Measurements from ENCODE around the gene PASK. TPM values are rescaled to one million over a fixed set of nuclear protein-coding genes. Genes with fewer than 3 reads are reported as not detected.
A peak's percentile ranks its signal among the peaks of the same experiment; 100 is the strongest.

PASK gene
- total RNA-seq, 2 experiments from 2014 or later: 71.3 to 74.8 TPM

- no peaks in the 10 kb centered on the region for H3K9me3 Mint-ChIP-seq
- CTCF ChIA-PET: interaction anchor here (1.2 kb wide), 1 partner anchor 116 kb away, joined by 4 read pairs; no protein-coding TSS in a partner anchor
- H3K4me3 Mint-ChIP-seq: no peak overlapping the region
- H3K4me1 Mint-ChIP-seq (ENCODE audit: low read depth): no peaks in the 10 kb centered on the region
- no peaks in the 10 kb centered on the region for H3K27me3 Mint-ChIP-seq
- POLR2A ChIA-PET: no interaction called here
- no peaks in the 10 kb centered on the region for H3K36me3 Mint-ChIP-seq (ENCODE audit: low read depth)
- no peak overlapping the region for H3K27ac Mint-ChIP-seq
- ATAC-seq (no peak), DNase-seq (no peak)
- TF ChIP-seq CTCF (IDR thresholded peaks at IDR 0.05): no peak
- intact Hi-C loops (cut with micrococcal nuclease): no loop called here
Observed at GRCh38 chr2:241194811-241195210, 45.5 kb upstream of the PASK start.

GRCh38 chr2:241193271-241193670 lies 44.0 kb upstream of the PASK start:
- CTCF ChIA-PET: no interaction called here
- intact Hi-C loops (cut with micrococcal nuclease): no loop called here
- Mint-ChIP-seq H3K9me3 (no peaks in the 10 kb centered on the region), H3K4me1 (ENCODE audit: low read depth) (no peaks in the 10 kb centered on the region), H3K36me3 (ENCODE audit: low read depth) (no peaks in the 10 kb centered on the region), H3K27ac (no peak overlapping the region), H3K4me3 (no peak overlapping the region), H3K27me3 (no peaks in the 10 kb centered on the region)
- POLR2A ChIA-PET: no interaction called here
- DNase-seq (no peak), ATAC-seq (no peak)
- no peak for TF ChIP-seq CTCF (IDR thresholded peaks at IDR 0.05)

- ChIA-PET CTCF (no interaction called here), POLR2A (no interaction called here)
- TF ChIP-seq CTCF (IDR thresholded peaks at IDR 0.05): no peak
- intact Hi-C loops (cut with micrococcal nuclease): no loop called here
- Mint-ChIP-seq H3K27me3 (no peaks in the 10 kb centered on the region), H3K4me3 (no peak overlapping the region), H3K36me3 (ENCODE audit: low read depth) (no peaks in the 10 kb centered on the region), H3K9me3 (no peaks in the 10 kb centered on the region), H3K4me1 (ENCODE audit: low read depth) (no peaks in the 10 kb centered on the region), H3K27ac (no peak overlapping the region)
- DNase-seq (no peak), ATAC-seq (no peak)
Observed at GRCh38 chr2:241191081-241191480, 41.8 kb upstream of the PASK start.

- POLR2A ChIA-PET: no interaction called here
- DNase-seq: no peak
Observed at GRCh38 chr2:241190291-241190981, 41.2 kb upstream of the PASK start.

GRCh38 chr2:241189856-241190201 lies 40.6 kb upstream of the PASK start:
- no peak for TF ChIP-seq CTCF (IDR thresholded peaks at IDR 0.05)
- ChIA-PET CTCF (no interaction called here), POLR2A (no interaction called here)
- H3K36me3 Mint-ChIP-seq (ENCODE audit: low read depth): no peaks in the 10 kb centered on the region
- no peaks in the 10 kb centered on the region for H3K9me3 Mint-ChIP-seq
- H3K4me3 Mint-ChIP-seq: no peak overlapping the region
- no peak overlapping the region for H3K27ac Mint-ChIP-seq
- intact Hi-C loops (cut with micrococcal nuclease): no loop called here
- H3K4me1 Mint-ChIP-seq (ENCODE audit: low read depth): no peaks in the 10 kb centered on the region
- no peak for DNase-seq
- no peaks in the 10 kb centered on the region for H3K27me3 Mint-ChIP-seq
- ATAC-seq: no peak

More at GRCh38 chr2:241190291-241190981, 41.2 kb upstream of the PASK start:
- TF ChIP-seq CTCF (IDR thresholded peaks at IDR 0.05): no peak
- Mint-ChIP-seq H3K27ac (no peak overlapping the region), H3K4me3 (no peak overlapping the region), H3K4me1 (ENCODE audit: low read depth) (no peaks in the 10 kb centered on the region), H3K27me3 (no peaks in the 10 kb centered on the region), H3K9me3 (no peaks in the 10 kb centered on the region), H3K36me3 (ENCODE audit: low read depth) (no peaks in the 10 kb centered on the region)
- intact Hi-C loops (cut with micrococcal nuclease): no loop called here
- ATAC-seq: peak; percentile 45
- CTCF ChIA-PET: no interaction called here

All from activated CD8-positive, alpha-beta T cell treated with anti-CD3 and anti-CD28 coated beads for 36 hours (primary cell).